Rectal smooth muscle tissue (tissue), 1 donor: ENCODE measurements around the gene GRK2.

Source experiments
- H3K27ac ChIP-seq: one replicate; pipeline ENCODE4 v1.7.0; 2013; ENCODE audit warnings: low read depth, low read length, inconsistent platforms
- H3K27me3 ChIP-seq: one replicate; pipeline ENCODE4 v1.7.0; 2013; ENCODE audit warnings: low read length; ENCODE audit not compliant: control insufficient read depth, insufficient read depth
- H3K36me3 ChIP-seq: one replicate; pipeline ENCODE4 v1.7.0; 2013; ENCODE audit warnings: low read length; ENCODE audit not compliant: control insufficient read depth, insufficient read depth
- H3K4me1 ChIP-seq: one replicate; pipeline ENCODE4 v1.7.0; 2013; ENCODE audit warnings: low read length; ENCODE audit not compliant: control insufficient read depth, insufficient read depth
- H3K4me3 ChIP-seq: one replicate; pipeline ENCODE4 v1.7.0; 2013; ENCODE audit warnings: low read length
- H3K9ac ChIP-seq: one replicate; pipeline ENCODE4 v1.7.0; 2013; ENCODE audit warnings: low read length

Gene GRK2

GRCh38 chr11:67284811-67285540 lies 18.7 kb downstream of the GRK2 start:
- Histone ChIP-seq H3K4me3 (no peak overlapping the region), H3K27ac (no peak overlapping the region), H3K9ac (no peak overlapping the region), H3K36me3 (peaks cover 45% of the 10 kb centered on the region), H3K27me3 (no peaks in the 10 kb centered on the region), H3K4me1 (peaks cover 11% of the 10 kb centered on the region)

- no peak overlapping the region for H3K9ac ChIP-seq
- no peak overlapping the region for H3K4me3 ChIP-seq
- H3K27me3 ChIP-seq: no peaks in the 10 kb centered on the region
- peaks cover 40% of the 10 kb centered on the region for H3K36me3 ChIP-seq
- peak overlapping the region; percentile 51 for H3K27ac ChIP-seq
- H3K4me1 ChIP-seq: peaks cover 18% of the 10 kb centered on the region
Measured at GRCh38 chr11:67285541-67286498, 19.5 kb downstream of the GRK2 start.

GRCh38 chr11:67286621-67287333 lies 20.5 kb downstream of the GRK2 start:
- H3K4me3 ChIP-seq: no peak overlapping the region
- peaks cover 36% of the 10 kb centered on the region for H3K36me3 ChIP-seq
- no peaks in the 10 kb centered on the region for H3K27me3 ChIP-seq
- peak overlapping the region; percentile 94 for H3K27ac ChIP-seq
- peak overlapping the region; percentile 61 for H3K9ac ChIP-seq
- peaks cover 18% of the 10 kb centered on the region for H3K4me1 ChIP-seq

- Histone ChIP-seq H3K36me3 (peaks cover 32% of the 10 kb centered on the region), H3K4me3 (peak overlapping the region; percentile 73), H3K4me1 (peaks cover 18% of the 10 kb centered on the region)
Measured at GRCh38 chr11:67287355-67288197, 21.3 kb downstream of the GRK2 start.

GRCh38 chr11:67288198-67288451 lies 21.9 kb downstream of the GRK2 start:
- Histone ChIP-seq H3K27me3 (no peaks in the 10 kb centered on the region), H3K9ac (peak overlapping the region; percentile 61), H3K36me3 (peaks cover 27% of the 10 kb centered on the region), H3K4me1 (peaks cover 18% of the 10 kb centered on the region), H3K4me3 (peak overlapping the region; percentile 73), H3K27ac (peak overlapping the region; percentile 94)

More at GRCh38 chr11:67287355-67288197, 21.3 kb downstream of the GRK2 start:
- Histone ChIP-seq H3K9ac (peak overlapping the region; percentile 61), H3K27ac (peak overlapping the region; percentile 94), H3K27me3 (no peaks in the 10 kb centered on the region)

- Histone ChIP-seq H3K4me3 (peak overlapping the region; percentile 73), H3K9ac (peak overlapping the region; percentile 61), H3K27ac (peak overlapping the region; percentile 94), H3K27me3 (no peaks in the 10 kb centered on the region), H3K4me1 (peaks cover 18% of the 10 kb centered on the region), H3K36me3 (peaks cover 22% of the 10 kb centered on the region)
Measured at GRCh38 chr11:67288452-67289225, 22.4 kb downstream of the GRK2 start.

GRCh38 chr11:67289226-67289650 lies 23.0 kb downstream of the GRK2 start, which contains the start of gene ANKRD13D:
ANKRD13D (plus strand) TSS chr11:67289303; CDS start chr11:67289461, 158 bp downstream.
- Histone ChIP-seq H3K36me3 (peaks cover 16% of the 10 kb centered on the region), H3K9ac (peak within 1 kb of the TSS; percentile 61), H3K4me3 (peak within 1 kb of the TSS; percentile 73), H3K27ac (peak within 1 kb of the TSS; percentile 94), H3K4me1 (peaks cover 18% of the 10 kb centered on the region), H3K27me3 (no peaks in the 10 kb centered on the region)

GRCh38 chr11:67289651-67290479 lies 23.6 kb downstream of the GRK2 start:
- Histone ChIP-seq H3K9ac (peak overlapping the region; percentile 29), H3K27ac (peak overlapping the region; percentile 69), H3K4me3 (peak overlapping the region; percentile 44), H3K27me3 (no peaks in the 10 kb centered on the region), H3K4me1 (peaks cover 18% of the 10 kb centered on the region), H3K36me3 (peaks cover 16% of the 10 kb centered on the region)

- Histone ChIP-seq H3K4me1 (peaks cover 18% of the 10 kb centered on the region), H3K27ac (peak overlapping the region; percentile 69), H3K4me3 (no peak overlapping the region), H3K9ac (peak overlapping the region; percentile 32), H3K27me3 (no peaks in the 10 kb centered on the region), H3K36me3 (peaks cover 13% of the 10 kb centered on the region)
Measured at GRCh38 chr11:67290801-67291200, 24.5 kb downstream of the GRK2 start.

GRCh38 chr11:67291481-67292381 lies 25.5 kb downstream of the GRK2 start:
- H3K36me3 ChIP-seq: peaks cover 12% of the 10 kb centered on the region
- peaks cover 18% of the 10 kb centered on the region for H3K4me1 ChIP-seq
- no peak overlapping the region for H3K4me3 ChIP-seq
- no peaks in the 10 kb centered on the region for H3K27me3 ChIP-seq
- no peak overlapping the region for H3K9ac ChIP-seq
- H3K27ac ChIP-seq: peak overlapping the region; percentile 3
